ENCODE results near the gene FAM151B. TPM values are rescaled to one million over a fixed set of nuclear protein-coding genes. Genes with fewer than 3 reads are reported as not detected.
A peak's percentile ranks its signal among the peaks of the same experiment; 100 is the strongest.

The FAM151B gene
- polyA plus RNA-seq, 1 experiment = 2.6 TPM

DNA sequence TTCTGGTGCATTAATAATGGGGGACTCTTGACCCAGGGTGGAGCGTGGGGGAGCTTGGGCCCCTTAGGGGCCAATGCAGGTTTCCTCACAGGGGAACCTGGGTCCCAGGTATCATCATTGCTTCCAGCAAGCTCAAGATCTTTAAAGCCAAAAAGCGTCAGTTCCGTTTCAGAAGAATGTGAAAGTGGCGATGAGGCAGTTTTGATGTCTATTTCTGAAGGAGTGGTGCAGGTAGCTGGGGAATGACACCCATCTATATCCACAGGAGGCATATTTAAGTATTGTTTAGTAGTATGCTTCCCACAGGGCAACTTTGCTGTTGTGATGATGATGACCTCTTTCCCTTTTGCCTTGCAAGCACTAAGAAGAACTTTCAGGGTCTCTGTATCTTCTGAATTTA lies 71.3 kb downstream of the FAM151B start:
- ChIA-PET POLR2A (no interaction called here), CTCF (interaction anchor here (0.8 kb wide), 1 partner anchor 9 kb away, joined by 4 read pairs; no protein-coding TSS in a partner anchor)
- no peak overlapping the region for H3K4me3 ChIP-seq (ENCODE audit: low read depth, low read length)
- DNase-seq (ENCODE audit: low read depth) = no peak
- H3K36me3 ChIP-seq (ENCODE audit: control insufficient read depth, insufficient read depth, low read length) = no peaks in the 10 kb centered on the region
- no peak for TF ChIP-seq CTCF (IDR thresholded peaks at IDR 0.05; ENCODE audit: insufficient read depth, low read depth, low read length)
- H3K27me3 ChIP-seq (ENCODE audit: control insufficient read depth, insufficient read depth, low read length) = peaks cover 5% of the 10 kb centered on the region; the same call in 1 of the 2 replicates

- DNase-seq (ENCODE audit: low read depth) = no peak
- ChIA-PET POLR2A (no interaction called here), CTCF (no interaction called here)
- Histone ChIP-seq H3K4me3 (ENCODE audit: low read depth, low read length) (no peak overlapping the region), H3K27me3 (ENCODE audit: control insufficient read depth, insufficient read depth, low read length) (peaks cover 23% of the 10 kb centered on the region), H3K36me3 (ENCODE audit: control insufficient read depth, insufficient read depth, low read length) (no peaks in the 10 kb centered on the region)
- TF ChIP-seq CTCF (IDR thresholded peaks at IDR 0.05; ENCODE audit: insufficient read depth, low read depth, low read length) = no peak
Measured at GRCh38 chr5:80565330-80565729, 77.4 kb downstream of the FAM151B start.

- no peaks in the 10 kb centered on the region for H3K36me3 ChIP-seq (ENCODE audit: control insufficient read depth, insufficient read depth, low read length)
- DNase-seq (ENCODE audit: low read depth) = no peak
- H3K27me3 ChIP-seq (ENCODE audit: control insufficient read depth, insufficient read depth, low read length) = peaks cover 25% of the 10 kb centered on the region
- ChIA-PET POLR2A (no interaction called here), CTCF (no interaction called here)
- no peak overlapping the region for H3K4me3 ChIP-seq (ENCODE audit: low read depth, low read length)
- no peak for TF ChIP-seq CTCF (IDR thresholded peaks at IDR 0.05; ENCODE audit: insufficient read depth, low read depth, low read length)
Measured at GRCh38 chr5:80566711-80567259, 78.9 kb downstream of the FAM151B start.

DNA sequence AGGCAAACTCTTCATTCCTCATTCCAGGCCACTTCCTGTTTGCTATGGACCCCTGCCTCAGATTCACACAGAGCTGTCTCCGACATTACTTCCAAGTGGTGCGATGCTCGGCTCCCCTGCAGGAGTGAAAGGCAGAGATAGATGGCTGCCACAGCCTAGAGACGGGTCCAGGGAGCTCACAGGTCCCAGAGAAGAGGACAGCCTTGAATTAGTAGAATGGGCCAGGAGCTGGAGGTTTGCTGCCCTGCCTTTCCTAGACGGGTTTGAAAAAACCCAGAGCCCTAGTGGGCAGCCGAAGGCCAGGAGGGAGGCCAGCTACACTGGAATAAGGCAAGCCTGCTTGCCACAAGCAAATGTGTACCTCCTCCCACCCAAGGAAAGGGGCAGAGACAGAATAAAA lies 80.4 kb downstream of the FAM151B start:
- no peak overlapping the region for H3K4me3 ChIP-seq (ENCODE audit: low read depth, low read length)
- CTCF ChIA-PET = no interaction called here
- DNase-seq (ENCODE audit: low read depth) = no peak
- POLR2A ChIA-PET = no interaction called here
- H3K36me3 ChIP-seq (ENCODE audit: control insufficient read depth, insufficient read depth, low read length) = no peaks in the 10 kb centered on the region
- peaks cover 25% of the 10 kb centered on the region for H3K27me3 ChIP-seq (ENCODE audit: control insufficient read depth, insufficient read depth, low read length)
- TF ChIP-seq CTCF (IDR thresholded peaks at IDR 0.05; ENCODE audit: insufficient read depth, low read depth, low read length) = no peak

GRCh38 chr5:80569086-80569960 lies 81.4 kb downstream of the FAM151B start:
- Histone ChIP-seq H3K27me3 (ENCODE audit: control insufficient read depth, insufficient read depth, low read length) (peaks cover 25% of the 10 kb centered on the region), H3K4me3 (ENCODE audit: low read depth, low read length) (peak overlapping the region; percentile 25), H3K36me3 (ENCODE audit: control insufficient read depth, insufficient read depth, low read length) (no peaks in the 10 kb centered on the region)
- CTCF ChIA-PET = no interaction called here
- no peak for DNase-seq (ENCODE audit: low read depth)
- POLR2A ChIA-PET = no interaction called here
- TF ChIP-seq CTCF (IDR thresholded peaks at IDR 0.05; ENCODE audit: insufficient read depth, low read depth, low read length) = no peak

All from BJ (cell line).